ENCODE data around the gene MLLT10.

Gene MLLT10

GRCh38 chr10:21749788-21750187 lies 215.8 kb downstream of the MLLT10 start:
- H3K27me3 ChIP-seq (ENCODE audit: insufficient read depth, low read length): no peaks in the 10 kb centered on the region

DNA sequence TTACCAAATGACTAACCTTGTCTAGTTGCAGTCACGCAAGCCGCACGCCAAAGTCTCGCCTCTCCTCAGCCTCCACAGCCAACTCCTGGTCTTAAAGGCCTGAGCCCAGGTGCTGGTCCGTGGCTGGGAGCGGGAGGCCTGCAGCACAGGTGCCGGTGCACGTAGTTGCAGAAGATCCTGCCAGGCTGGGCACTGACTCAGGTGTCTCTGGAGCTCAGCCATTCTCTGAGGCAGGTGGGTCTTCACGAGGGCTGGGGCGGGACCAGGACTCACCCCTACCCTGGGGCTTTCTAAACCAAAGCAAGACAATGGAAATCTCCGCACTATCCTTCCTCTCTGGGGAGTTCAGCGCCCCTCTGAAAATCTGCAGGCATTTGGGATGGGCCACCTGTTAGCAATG lies 216.4 kb downstream of the MLLT10 start:
- no peak overlapping the region for H3K4me3 ChIP-seq (ENCODE audit: low read length)
- H3K4me1 ChIP-seq (ENCODE audit: insufficient read depth, low read length): no peaks in the 10 kb centered on the region
- H2AFZ ChIP-seq (ENCODE audit: low read depth, low read length): no peak overlapping the region
- H3K9me3 ChIP-seq (ENCODE audit: low read length): no peaks in the 10 kb centered on the region
- peaks cover 33% of the 10 kb centered on the region for H3K36me3 ChIP-seq (ENCODE audit: insufficient read depth, low read length)
- no peaks in the 10 kb centered on the region for H3K27me3 ChIP-seq (ENCODE audit: insufficient read depth, low read length)

More at GRCh38 chr10:21749788-21750187, 215.8 kb downstream of the MLLT10 start:
- peaks cover 29% of the 10 kb centered on the region for H3K36me3 ChIP-seq (ENCODE audit: insufficient read depth, low read length)
- no peak overlapping the region for H3K4me3 ChIP-seq (ENCODE audit: low read length)
- no peaks in the 10 kb centered on the region for H3K4me1 ChIP-seq (ENCODE audit: insufficient read depth, low read length)
- H3K9me3 ChIP-seq (ENCODE audit: low read length): no peaks in the 10 kb centered on the region
- no peak overlapping the region for H2AFZ ChIP-seq (ENCODE audit: low read depth, low read length)

DNA sequence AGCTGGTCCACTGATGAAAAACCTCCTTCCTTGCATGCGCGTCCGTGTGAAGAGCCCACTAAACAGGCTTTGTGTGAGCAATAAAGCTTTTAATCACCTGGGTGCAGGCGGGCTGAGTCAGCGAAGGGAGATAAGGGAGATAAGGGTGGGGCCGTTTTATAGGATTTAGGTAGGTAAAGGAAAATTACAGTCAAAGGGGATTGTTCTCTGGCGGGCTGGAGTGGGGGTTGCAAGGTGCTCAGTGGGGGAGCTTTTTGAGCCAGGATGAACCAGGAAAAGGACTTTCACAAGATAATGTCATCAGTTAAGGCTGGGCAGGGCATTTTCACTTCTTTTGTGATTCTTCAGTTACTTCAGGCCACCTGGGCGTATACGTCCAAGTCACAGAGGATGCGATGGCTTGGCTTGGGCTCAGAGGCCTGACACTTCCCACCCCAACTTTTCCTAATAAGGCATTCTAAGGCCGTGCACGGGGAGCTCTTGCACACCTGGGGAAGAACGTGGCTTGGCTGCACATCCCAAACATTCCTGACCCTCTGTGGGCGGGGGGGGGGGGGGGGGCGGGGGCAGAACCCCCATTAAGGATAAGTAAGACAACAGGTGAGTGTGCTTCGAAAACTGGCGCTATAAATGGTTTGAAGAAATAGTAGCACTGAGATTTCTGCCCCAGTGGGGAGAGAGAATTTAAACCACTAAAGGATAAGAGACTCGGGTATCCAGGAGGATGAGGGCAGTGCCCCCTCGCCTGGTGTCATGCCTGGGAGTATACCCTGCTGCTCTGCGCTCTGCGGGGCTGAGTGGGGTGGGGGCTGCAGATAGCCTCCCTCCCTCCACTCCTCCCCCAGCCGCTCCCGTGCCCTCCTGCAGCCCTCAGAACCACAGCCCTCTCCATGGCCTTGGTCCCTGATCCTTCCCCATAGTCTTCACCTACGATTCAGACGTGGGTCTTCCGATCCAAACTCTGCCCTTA lies 217.6 kb downstream of the MLLT10 start:
- Histone ChIP-seq H2AFZ (ENCODE audit: low read depth, low read length) (no peak overlapping the region), H3K36me3 (ENCODE audit: insufficient read depth, low read length) (peaks cover 40% of the 10 kb centered on the region), H3K4me1 (ENCODE audit: insufficient read depth, low read length) (no peaks in the 10 kb centered on the region), H3K27me3 (ENCODE audit: insufficient read depth, low read length) (no peaks in the 10 kb centered on the region), H3K9me3 (ENCODE audit: low read length) (no peaks in the 10 kb centered on the region), H3K4me3 (ENCODE audit: low read length) (no peak overlapping the region)

GRCh38 chr10:21753497-21754270 lies 219.7 kb downstream of the MLLT10 start:
- H3K4me1 ChIP-seq (ENCODE audit: insufficient read depth, low read length): no peaks in the 10 kb centered on the region
- H2AFZ ChIP-seq (ENCODE audit: low read depth, low read length): no peak overlapping the region
- no peak overlapping the region for H3K4me3 ChIP-seq (ENCODE audit: low read length)
- H3K9me3 ChIP-seq (ENCODE audit: low read length): no peaks in the 10 kb centered on the region
- peaks cover 48% of the 10 kb centered on the region for H3K36me3 ChIP-seq (ENCODE audit: insufficient read depth, low read length)
- H3K27me3 ChIP-seq (ENCODE audit: insufficient read depth, low read length): no peaks in the 10 kb centered on the region

- H3K9me3 ChIP-seq (ENCODE audit: low read length): no peaks in the 10 kb centered on the region
- no peak overlapping the region for H2AFZ ChIP-seq (ENCODE audit: low read depth, low read length)
- H3K4me3 ChIP-seq (ENCODE audit: low read length): no peak overlapping the region
- no peaks in the 10 kb centered on the region for H3K4me1 ChIP-seq (ENCODE audit: insufficient read depth, low read length)
- peaks cover 56% of the 10 kb centered on the region for H3K36me3 ChIP-seq (ENCODE audit: insufficient read depth, low read length)
- H3K27me3 ChIP-seq (ENCODE audit: insufficient read depth, low read length): no peaks in the 10 kb centered on the region
Observed at GRCh38 chr10:21754410-21755011, 220.5 kb downstream of the MLLT10 start.

GRCh38 chr10:21756707-21757106 lies 222.7 kb downstream of the MLLT10 start:
- Histone ChIP-seq H2AFZ (ENCODE audit: low read depth, low read length) (no peak overlapping the region), H3K27me3 (ENCODE audit: insufficient read depth, low read length) (no peaks in the 10 kb centered on the region), H3K9me3 (ENCODE audit: low read length) (no peaks in the 10 kb centered on the region), H3K36me3 (ENCODE audit: insufficient read depth, low read length) (peaks cover 50% of the 10 kb centered on the region), H3K4me1 (ENCODE audit: insufficient read depth, low read length) (no peaks in the 10 kb centered on the region), H3K4me3 (ENCODE audit: low read length) (no peak overlapping the region)

GRCh38 chr10:21757185-21757901 lies 223.3 kb downstream of the MLLT10 start:
- Histone ChIP-seq H3K36me3 (ENCODE audit: insufficient read depth, low read length) (peaks cover 48% of the 10 kb centered on the region), H3K4me1 (ENCODE audit: insufficient read depth, low read length) (no peaks in the 10 kb centered on the region), H3K4me3 (ENCODE audit: low read length) (no peak overlapping the region), H3K9me3 (ENCODE audit: low read length) (no peaks in the 10 kb centered on the region), H3K27me3 (ENCODE audit: insufficient read depth, low read length) (no peaks in the 10 kb centered on the region), H2AFZ (ENCODE audit: low read depth, low read length) (no peak overlapping the region)

DNA sequence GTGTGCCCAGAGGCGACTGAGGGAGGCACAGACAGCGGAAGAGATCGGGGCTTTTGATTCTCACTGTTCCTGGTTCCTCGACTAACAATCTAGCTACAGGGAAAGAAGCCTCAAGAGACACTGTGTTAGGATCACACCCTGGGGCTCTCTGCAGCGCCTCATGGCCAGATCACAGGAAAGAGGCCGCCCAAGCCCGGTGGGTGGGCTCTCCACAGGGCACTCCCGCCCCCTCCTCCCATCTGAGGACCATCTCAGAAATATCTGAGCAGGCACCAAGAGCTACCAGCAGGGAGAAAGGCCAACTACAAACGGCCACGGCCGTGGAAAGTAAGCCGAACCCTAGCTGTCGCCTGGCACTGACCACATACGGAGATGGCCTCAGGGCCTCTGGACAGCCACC lies 224.2 kb downstream of the MLLT10 start:
- H3K27me3 ChIP-seq (ENCODE audit: insufficient read depth, low read length): no peaks in the 10 kb centered on the region
- no peaks in the 10 kb centered on the region for H3K4me1 ChIP-seq (ENCODE audit: insufficient read depth, low read length)
- no peaks in the 10 kb centered on the region for H3K9me3 ChIP-seq (ENCODE audit: low read length)
- no peak overlapping the region for H3K4me3 ChIP-seq (ENCODE audit: low read length)
- H3K36me3 ChIP-seq (ENCODE audit: insufficient read depth, low read length): peaks cover 46% of the 10 kb centered on the region
- no peak overlapping the region for H2AFZ ChIP-seq (ENCODE audit: low read depth, low read length)

DNA sequence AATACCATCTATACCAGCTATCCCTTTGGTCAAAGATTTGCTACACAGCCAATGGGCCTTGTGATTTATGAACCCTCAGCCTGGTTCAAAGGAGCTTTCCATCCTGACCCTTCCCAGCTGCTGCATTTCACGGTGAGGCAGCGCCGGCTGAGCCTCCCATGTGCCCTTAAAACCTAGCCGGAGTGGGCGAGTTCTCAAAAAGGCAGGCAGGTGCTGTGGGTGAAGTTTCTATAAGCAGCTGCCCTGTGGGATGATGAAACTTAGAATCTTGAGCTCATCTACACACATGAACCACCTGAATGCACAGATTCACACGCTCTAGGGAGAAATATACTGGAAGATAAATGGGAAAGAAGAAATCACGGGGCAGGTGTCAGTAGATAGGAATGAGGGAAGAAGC lies 224.7 kb downstream of the MLLT10 start:
- Histone ChIP-seq H3K4me1 (ENCODE audit: insufficient read depth, low read length) (no peaks in the 10 kb centered on the region), H3K4me3 (ENCODE audit: low read length) (no peak overlapping the region), H2AFZ (ENCODE audit: low read depth, low read length) (no peak overlapping the region), H3K9me3 (ENCODE audit: low read length) (no peaks in the 10 kb centered on the region), H3K27me3 (ENCODE audit: insufficient read depth, low read length) (no peaks in the 10 kb centered on the region), H3K36me3 (ENCODE audit: insufficient read depth, low read length) (peaks cover 46% of the 10 kb centered on the region)

- H3K4me1 ChIP-seq (ENCODE audit: insufficient read depth, low read length): no peaks in the 10 kb centered on the region
- peaks cover 44% of the 10 kb centered on the region for H3K36me3 ChIP-seq (ENCODE audit: insufficient read depth, low read length)
- no peaks in the 10 kb centered on the region for H3K27me3 ChIP-seq (ENCODE audit: insufficient read depth, low read length)
- H2AFZ ChIP-seq (ENCODE audit: low read depth, low read length): no peak overlapping the region
- H3K9me3 ChIP-seq (ENCODE audit: low read length): no peaks in the 10 kb centered on the region
- no peak overlapping the region for H3K4me3 ChIP-seq (ENCODE audit: low read length)
Observed at GRCh38 chr10:21759232-21759631, 225.2 kb downstream of the MLLT10 start.

DNA sequence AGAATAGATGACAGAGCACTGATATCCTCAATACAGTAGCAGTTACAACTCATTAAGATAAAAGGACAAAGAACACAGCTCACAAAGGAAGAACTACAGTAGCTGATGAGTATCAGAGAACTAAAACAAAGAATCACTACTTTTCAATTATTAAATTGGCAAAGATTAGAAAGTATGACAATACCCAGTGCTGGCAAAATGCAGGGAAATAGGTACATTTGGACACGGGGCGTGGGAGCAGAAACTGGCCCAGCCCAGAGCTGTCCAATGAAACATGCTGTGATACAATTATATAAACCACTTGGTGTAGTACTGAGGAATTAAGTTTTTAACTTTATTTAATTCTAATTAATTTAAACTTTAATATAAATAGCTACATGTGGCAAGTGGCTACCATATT lies 226.3 kb downstream of the MLLT10 start:
- Histone ChIP-seq H2AFZ (ENCODE audit: low read depth, low read length) (no peak overlapping the region), H3K9me3 (ENCODE audit: low read length) (no peaks in the 10 kb centered on the region), H3K36me3 (ENCODE audit: insufficient read depth, low read length) (peaks cover 40% of the 10 kb centered on the region), H3K27me3 (ENCODE audit: insufficient read depth, low read length) (no peaks in the 10 kb centered on the region), H3K4me1 (ENCODE audit: insufficient read depth, low read length) (no peaks in the 10 kb centered on the region), H3K4me3 (ENCODE audit: low read length) (no peak overlapping the region)

- no peaks in the 10 kb centered on the region for H3K27me3 ChIP-seq (ENCODE audit: insufficient read depth, low read length)
- no peak overlapping the region for H3K4me3 ChIP-seq (ENCODE audit: low read length)
- H3K9me3 ChIP-seq (ENCODE audit: low read length): no peaks in the 10 kb centered on the region
- H3K36me3 ChIP-seq (ENCODE audit: insufficient read depth, low read length): peaks cover 10% of the 10 kb centered on the region
- H2AFZ ChIP-seq (ENCODE audit: low read depth, low read length): no peak overlapping the region
- H3K4me1 ChIP-seq (ENCODE audit: insufficient read depth, low read length): no peaks in the 10 kb centered on the region
Observed at GRCh38 chr10:21764466-21765189, 230.6 kb downstream of the MLLT10 start.

Data from neuron (in vitro differentiated cells).